Measurements from ENCODE around the gene APRT.

The APRT gene

GRCh38 chr16:88807626-88808453, 3.9 kb downstream of the APRT start:
- DNase-seq (ENCODE audit: low read depth) = no peak
- no peak overlapping the region for H3K4me3 ChIP-seq (ENCODE audit: low read length)
- no peak for TF ChIP-seq CTCF (IDR thresholded peaks at IDR 0.05; ENCODE audit: insufficient read depth, low read depth, low read length, missing control alignments)

GRCh38 chr16:88807142-88807625, 4.5 kb downstream of the APRT start:
- TF ChIP-seq CTCF (IDR thresholded peaks at IDR 0.05; ENCODE audit: insufficient read depth, low read depth, low read length, missing control alignments) = no peak
- no peak for DNase-seq (ENCODE audit: low read depth)
- no peak overlapping the region for H3K4me3 ChIP-seq (ENCODE audit: low read length)

- TF ChIP-seq CTCF (IDR thresholded peaks at IDR 0.05; ENCODE audit: insufficient read depth, low read depth, low read length, missing control alignments) = no peak
- H3K4me3 ChIP-seq (ENCODE audit: low read length) = no peak overlapping the region
- DNase-seq (ENCODE audit: low read depth) = no peak
These were observed 5.1 kb downstream of the APRT start for GRCh38 chr16:88806491-88807111.

- H3K4me3 ChIP-seq (ENCODE audit: low read length) = no peak overlapping the region
These were observed 5.8 kb downstream of the APRT start for GRCh38 chr16:88805887-88806393.

GRCh38 chr16:88805340-88805715, 6.4 kb downstream of the APRT start:
- no peak for DNase-seq (ENCODE audit: low read depth)
- TF ChIP-seq CTCF (IDR thresholded peaks at IDR 0.05; ENCODE audit: insufficient read depth, low read depth, low read length, missing control alignments) = no peak
- H3K4me3 ChIP-seq (ENCODE audit: low read length) = no peak overlapping the region

More at GRCh38 chr16:88805887-88806393, 5.8 kb downstream of the APRT start:
- no peak for TF ChIP-seq CTCF (IDR thresholded peaks at IDR 0.05; ENCODE audit: insufficient read depth, low read depth, low read length, missing control alignments)
- no peak for DNase-seq (ENCODE audit: low read depth)

- no peak for DNase-seq (ENCODE audit: low read depth)
- peak overlapping the region; percentile 47 for H3K4me3 ChIP-seq (ENCODE audit: low read length)
- TF ChIP-seq CTCF (IDR thresholded peaks at IDR 0.05; ENCODE audit: insufficient read depth, low read depth, low read length, missing control alignments) = no peak
These were observed 7.0 kb downstream of the APRT start for GRCh38 chr16:88804552-88805339.

Data from epithelial cell of esophagus (primary cell).